HUDEP-2 (cell line): ENCODE data around the gene TAX1BP1.

Source experiments
- DNase-seq, 76 experiments: peaks; one replicate each; lab custom pipeline; 2025; ENCODE audit not compliant: unreplicated experiment in 76 of 76; lab: John Stamatoyannopoulos, UW

The TAX1BP1 gene

DNA sequence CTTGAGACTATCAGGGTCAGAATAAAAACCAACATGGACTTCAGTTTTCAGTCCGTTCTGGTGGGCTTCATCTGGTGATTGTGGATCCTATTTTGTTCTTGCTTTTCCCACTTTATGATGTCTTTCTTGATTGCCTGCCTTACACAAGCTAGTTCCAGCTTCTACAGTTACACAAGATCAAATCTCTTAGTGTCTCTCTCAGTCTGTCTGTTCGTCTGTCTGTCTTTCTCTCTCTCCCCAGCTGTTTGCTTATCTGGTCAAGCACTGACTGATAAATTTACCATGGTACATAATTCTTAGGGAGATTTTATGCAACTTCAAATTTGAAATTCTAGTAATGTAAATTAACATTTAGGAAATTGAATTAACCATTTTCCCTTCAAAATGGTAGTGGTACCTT lies 35.8 kb downstream of the TAX1BP1 start:
- peak in 4 of 76 experiments; percentile 4 to 10 (median 6) for DNase-seq

GRCh38 chr7:27777662-27778061 lies 37.7 kb downstream of the TAX1BP1 start:
- no peak for DNase-seq

- no peak for DNase-seq
Measured at GRCh38 chr7:27779873-27780272, 39.9 kb downstream of the TAX1BP1 start.

DNA sequence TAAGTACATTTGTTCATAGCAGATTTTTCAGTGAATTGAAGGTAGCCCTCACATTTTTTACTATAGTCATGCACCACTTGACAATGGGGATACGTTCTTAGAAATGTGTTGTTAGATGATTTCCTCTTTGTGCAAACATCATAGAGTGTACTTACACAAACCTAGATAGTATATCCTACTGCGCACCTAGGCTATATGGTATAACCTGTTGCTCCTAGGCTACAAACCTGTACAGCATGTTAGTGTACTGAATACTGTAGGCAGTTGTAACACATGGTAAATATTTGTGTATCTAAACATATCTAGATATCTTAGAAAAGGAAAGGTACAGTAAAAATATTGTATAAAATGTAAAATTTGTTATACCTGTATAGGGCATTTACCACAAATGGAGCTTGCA lies 41.2 kb downstream of the TAX1BP1 start:
- DNase-seq: no peak

- no peak for DNase-seq
Measured at GRCh38 chr7:27782849-27783248, 42.9 kb downstream of the TAX1BP1 start.

DNA sequence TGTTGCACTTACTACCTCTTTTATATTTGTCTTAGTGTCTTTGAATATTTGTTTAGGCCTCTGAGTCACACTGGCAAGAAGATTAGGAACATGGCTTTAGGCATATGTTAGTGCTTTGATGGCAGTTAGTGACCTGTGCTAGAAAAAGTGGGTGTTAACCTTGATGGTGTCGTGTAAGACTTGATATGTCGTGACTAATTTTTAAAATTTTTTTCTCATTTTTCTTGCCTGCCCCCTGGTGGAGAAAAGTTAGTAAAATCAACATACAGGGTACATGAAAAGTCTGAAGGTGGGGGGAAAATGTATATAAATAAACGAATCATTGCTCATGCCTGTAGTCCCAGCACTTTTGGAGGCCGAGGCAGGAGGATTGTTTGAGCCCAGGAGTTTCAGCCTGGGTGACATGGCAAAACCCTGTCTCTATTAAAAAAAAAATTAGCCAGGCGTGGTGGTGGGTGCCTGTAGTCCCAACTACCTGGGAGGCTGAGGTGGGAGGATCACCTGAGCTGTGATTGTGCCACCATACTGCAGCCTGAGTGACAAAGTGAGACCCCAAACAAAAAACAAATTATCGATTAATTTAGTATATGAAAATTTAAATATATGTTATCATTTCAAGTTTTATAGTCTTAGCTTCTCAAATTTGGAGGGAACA lies 44.6 kb downstream of the TAX1BP1 start:
- peak in 54 of 76 experiments; percentile 2 to 92 (median 72) for DNase-seq

DNA sequence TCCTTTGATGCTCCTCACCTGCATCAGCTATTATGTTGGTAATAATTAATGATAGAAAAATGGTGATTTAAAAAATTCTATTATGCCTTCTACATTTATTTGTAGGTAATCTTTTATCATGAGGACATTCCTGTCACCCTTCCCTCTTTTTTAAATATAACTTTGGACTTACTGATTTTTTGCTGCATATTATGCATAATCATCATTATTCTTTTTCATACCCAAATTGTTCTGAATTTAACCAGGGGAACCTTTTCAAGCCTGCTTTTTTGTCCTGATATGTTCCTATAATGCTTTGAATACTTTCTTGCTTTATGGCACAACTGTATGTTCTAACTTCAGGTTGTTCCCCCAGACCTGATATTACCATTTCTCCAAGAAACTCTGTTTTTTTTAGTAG lies 48.5 kb downstream of the TAX1BP1 start:
- DNase-seq: no peak

GRCh38 chr7:27793780-27794179 lies 53.8 kb downstream of the TAX1BP1 start:
- DNase-seq: no peak

GRCh38 chr7:27795977-27796376 lies 56.0 kb downstream of the TAX1BP1 start:
- DNase-seq: no peak

DNA sequence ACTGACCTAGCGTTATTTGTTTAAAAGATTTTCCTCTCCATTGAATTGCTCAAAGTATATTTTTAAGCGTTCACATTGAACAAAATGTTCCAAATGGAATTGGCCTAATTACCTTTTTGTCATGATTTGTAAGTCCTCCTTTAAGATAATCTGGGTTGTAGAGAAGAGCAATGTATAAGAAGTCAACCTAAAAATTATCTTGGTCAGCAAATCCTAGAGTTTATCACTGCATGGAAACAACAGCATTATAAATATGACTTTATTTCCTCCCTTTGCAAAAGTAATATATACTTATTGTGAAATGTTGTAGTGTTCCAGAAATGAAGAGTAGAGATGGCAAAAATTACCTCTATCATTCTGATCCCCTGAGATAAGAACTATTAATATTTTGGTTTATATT lies 59.2 kb downstream of the TAX1BP1 start:
- no peak for DNase-seq

- no peak for DNase-seq
Measured at GRCh38 chr7:27802999-27803398, 63.0 kb downstream of the TAX1BP1 start.

- no peak for DNase-seq
Measured at GRCh38 chr7:27804139-27804538, 64.2 kb downstream of the TAX1BP1 start.

- DNase-seq: no peak
Measured at GRCh38 chr7:27808626-27809025, 68.7 kb downstream of the TAX1BP1 start.

GRCh38 chr7:27810186-27810585 lies 70.2 kb downstream of the TAX1BP1 start:
- no peak for DNase-seq

- DNase-seq: no peak
Measured at GRCh38 chr7:27812706-27813105, 72.7 kb downstream of the TAX1BP1 start.

GRCh38 chr7:27822245-27822644 lies 82.3 kb downstream of the TAX1BP1 start:
- no peak for DNase-seq

GRCh38 chr7:27825891-27826290 lies 85.9 kb downstream of the TAX1BP1 start:
- no peak for DNase-seq

GRCh38 chr7:27826357-27826756 lies 86.4 kb downstream of the TAX1BP1 start:
- no peak for DNase-seq

DNA sequence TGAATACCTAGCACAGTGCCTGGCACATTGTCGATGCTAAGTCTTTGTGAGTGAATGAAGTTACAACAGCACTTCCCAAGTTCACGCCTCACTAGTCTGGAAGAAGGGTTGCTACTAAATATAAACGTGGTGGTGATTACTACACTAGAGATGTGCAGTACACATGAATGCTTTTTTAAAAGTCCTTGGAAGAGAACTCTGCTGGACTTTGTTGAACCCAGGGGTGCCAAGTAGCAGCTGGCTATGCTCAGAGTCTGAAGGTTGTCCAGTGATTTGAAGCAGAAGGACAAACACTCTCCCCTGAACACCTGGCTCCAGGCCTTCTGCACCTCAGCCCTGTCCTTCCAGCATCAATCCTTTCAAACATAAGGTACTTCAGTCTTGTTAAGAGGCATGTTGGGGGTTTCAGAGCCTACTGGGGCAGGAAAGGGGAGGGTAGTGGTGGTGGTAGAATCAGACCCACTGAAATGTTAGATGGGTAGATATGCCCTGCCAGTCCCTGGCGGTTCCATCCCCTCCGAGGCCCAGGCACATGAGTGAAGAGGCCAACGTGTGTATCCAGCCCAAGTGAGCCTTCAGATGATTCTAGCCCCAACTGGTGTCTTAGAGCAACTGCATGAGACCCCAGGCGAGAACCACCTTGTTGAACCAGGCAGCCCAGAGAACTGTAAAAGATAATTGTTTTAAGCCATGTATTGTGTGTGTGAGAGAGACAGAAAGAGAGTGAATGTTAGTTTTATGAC lies 94.4 kb downstream of the TAX1BP1 start:
- DNase-seq: no peak

DNA sequence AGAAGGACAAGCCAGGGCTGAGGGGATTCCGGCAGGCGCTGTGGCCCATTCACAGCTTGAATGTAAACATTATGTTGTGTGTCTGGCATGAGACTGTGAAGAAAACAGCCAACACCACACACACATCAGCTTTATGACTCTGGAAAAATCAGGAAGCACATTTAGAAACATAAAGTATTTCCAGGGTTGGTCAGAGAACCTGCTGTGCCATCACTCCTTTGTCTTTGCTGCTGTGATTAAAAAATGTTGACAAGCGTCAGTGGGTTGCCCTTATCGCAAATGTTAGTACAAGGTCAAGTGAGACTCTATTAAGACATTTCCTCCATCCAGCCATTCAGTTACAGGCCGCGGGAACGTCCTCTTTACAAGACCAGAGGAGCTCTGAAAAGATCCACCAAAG lies 95.4 kb downstream of the TAX1BP1 start:
- DNase-seq: no peak

DNA sequence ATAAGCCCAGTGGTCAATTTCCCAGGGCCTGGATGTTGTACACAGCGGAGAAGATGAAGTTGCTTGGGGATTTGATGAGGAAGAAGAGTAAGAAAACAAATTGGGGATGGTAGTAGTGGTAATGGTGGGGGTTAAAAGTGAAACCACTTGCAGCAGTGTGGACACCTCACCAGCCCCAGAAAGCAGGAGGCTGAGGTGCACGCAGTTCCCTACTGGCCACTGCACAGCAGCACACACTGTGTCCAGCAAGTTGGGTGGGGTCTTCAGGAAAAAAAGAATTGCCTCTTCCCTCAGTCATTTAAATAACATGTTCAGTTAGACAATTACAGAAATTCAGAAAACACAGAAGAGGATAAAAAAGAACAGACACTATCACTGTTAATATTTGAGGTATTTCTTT lies 96.6 kb downstream of the TAX1BP1 start:
- no peak for DNase-seq

DNA sequence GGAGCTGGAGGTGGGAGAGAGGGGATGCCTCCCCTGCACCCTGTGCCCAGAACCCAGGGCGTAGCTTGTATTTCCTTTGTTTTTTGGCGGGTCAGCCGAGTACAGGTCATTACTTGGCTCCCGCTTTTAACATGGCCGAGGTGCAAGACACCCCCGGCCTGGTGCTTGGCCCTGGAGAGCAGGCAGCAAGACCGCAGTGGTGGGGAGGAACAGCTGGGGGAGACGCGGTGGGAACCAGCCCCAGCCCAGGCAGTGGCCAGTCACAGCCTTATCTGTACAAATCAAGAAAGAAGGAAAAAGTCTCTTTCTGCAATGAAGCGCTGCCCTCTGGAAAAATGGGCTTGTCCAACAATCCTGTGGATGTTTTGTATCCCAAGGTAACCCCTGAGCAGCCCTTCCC lies 99.1 kb downstream of the TAX1BP1 start:
- DNase-seq: no peak
